GM18499 (cell line): Measurements from ENCODE around the gene DNAH7.

Experiments used
- ATAC-seq: cut with Tn5 transposase; IDR thresholded peaks from one replicate; pipeline ENCODE4 v1.9.1; 2021; ENCODE audit warnings: moderate number of reproducible peaks; ENCODE audit not compliant: insufficient read depth, unreplicated experiment

DNAH7 gene

GRCh38 chr2:195819276-195819675, 249.4 kb downstream of the DNAH7 start:
- ATAC-seq, result no peak

GRCh38 chr2:195818526-195818925, 250.1 kb downstream of the DNAH7 start:
- no peak for ATAC-seq

GRCh38 chr2:195818106-195818505, 250.5 kb downstream of the DNAH7 start:
- no peak for ATAC-seq

- no peak for ATAC-seq
Measured at GRCh38 chr2:195815083-195815482, 253.6 kb downstream of the DNAH7 start.

GRCh38 chr2:195813421-195813820, 255.2 kb downstream of the DNAH7 start:
- no peak for ATAC-seq

GRCh38 chr2:195810340-195811098, 258.1 kb downstream of the DNAH7 start:
- no peak for ATAC-seq

GRCh38 chr2:195808189-195808588, 260.4 kb downstream of the DNAH7 start:
- ATAC-seq, result no peak

GRCh38 chr2:195805283-195805976, 263.2 kb downstream of the DNAH7 start:
- no peak for ATAC-seq

GRCh38 chr2:195795879-195796278, 272.8 kb downstream of the DNAH7 start:
- no peak for ATAC-seq

- ATAC-seq, result no peak
Measured at GRCh38 chr2:195793881-195794280, 274.8 kb downstream of the DNAH7 start.

GRCh38 chr2:195782156-195782555, 286.5 kb downstream of the DNAH7 start:
- no peak for ATAC-seq

GRCh38 chr2:195779491-195779890, 289.1 kb downstream of the DNAH7 start:
- ATAC-seq, result no peak

- no peak for ATAC-seq
Measured at GRCh38 chr2:195769975-195770374, 298.7 kb downstream of the DNAH7 start.

- no peak for ATAC-seq
Measured at GRCh38 chr2:195768431-195768830, 300.2 kb downstream of the DNAH7 start.

- ATAC-seq, result no peak
Measured at GRCh38 chr2:195766691-195767090, 301.9 kb downstream of the DNAH7 start.

- no peak for ATAC-seq
Measured at GRCh38 chr2:195763866-195764265, 304.8 kb downstream of the DNAH7 start.

GRCh38 chr2:195759877-195760276, 308.8 kb downstream of the DNAH7 start:
- ATAC-seq, result no peak

- no peak for ATAC-seq
Measured at GRCh38 chr2:195758846-195759245, 309.8 kb downstream of the DNAH7 start.

GRCh38 chr2:195756218-195756942, 312.3 kb downstream of the DNAH7 start:
- no peak for ATAC-seq

GRCh38 chr2:195741191-195741590, 327.4 kb downstream of the DNAH7 start:
- no peak for ATAC-seq
